ENCODE data around the gene YIPF1.
"Not testable (repeated sequence)": the region's sequence is repeated elsewhere in the genome, so short reads cannot be mapped to it uniquely, and the experiment has no call there.

Gene YIPF1

GRCh38 chr1:53894644-53895043 is 5.0 kb upstream of the YIPF1 start:
- no peak for DNase-seq (ENCODE audit: low spot score)

DNA sequence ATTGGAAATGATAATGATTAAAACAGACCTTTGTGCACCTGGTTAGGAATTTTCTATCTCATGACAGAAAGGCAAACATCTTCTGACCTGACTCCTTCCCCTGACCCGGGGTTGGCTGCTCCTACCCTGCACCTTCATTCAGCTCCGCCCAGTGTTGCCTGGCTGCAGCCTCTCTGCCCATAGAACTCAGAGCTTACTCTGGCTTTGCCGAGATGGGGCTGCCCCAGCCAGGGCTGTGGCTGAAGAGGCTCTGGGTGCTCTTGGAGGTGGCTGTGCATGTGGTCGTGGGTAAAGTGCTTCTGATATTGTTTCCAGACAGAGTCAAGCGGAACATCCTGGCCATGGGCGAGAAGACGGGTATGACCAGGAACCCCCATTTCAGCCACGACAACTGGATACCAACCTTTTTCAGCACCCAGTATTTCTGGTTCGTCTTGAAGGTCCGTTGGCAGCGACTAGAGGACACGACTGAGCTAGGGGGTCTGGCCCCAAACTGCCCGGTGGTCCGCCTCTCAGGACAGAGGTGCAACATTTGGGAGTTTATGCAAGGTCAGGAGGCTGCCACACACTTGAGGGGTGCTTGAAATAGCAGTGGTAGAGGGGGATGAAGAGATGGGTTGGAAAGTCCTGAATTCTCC is 4.5 kb upstream of the YIPF1 start, which contains the start of gene DIO1:
TSS of gene DIO1 (plus strand) at position 189 of the 638 bp plus-strand sequence. CDS start at position 213, 24 bp downstream.
- DNase-seq (ENCODE audit: low spot score), result no peak

- DNase-seq (ENCODE audit: low spot score), result no peak
These were observed 3.3 kb upstream of the YIPF1 start for GRCh38 chr1:53892911-53893310.

DNA sequence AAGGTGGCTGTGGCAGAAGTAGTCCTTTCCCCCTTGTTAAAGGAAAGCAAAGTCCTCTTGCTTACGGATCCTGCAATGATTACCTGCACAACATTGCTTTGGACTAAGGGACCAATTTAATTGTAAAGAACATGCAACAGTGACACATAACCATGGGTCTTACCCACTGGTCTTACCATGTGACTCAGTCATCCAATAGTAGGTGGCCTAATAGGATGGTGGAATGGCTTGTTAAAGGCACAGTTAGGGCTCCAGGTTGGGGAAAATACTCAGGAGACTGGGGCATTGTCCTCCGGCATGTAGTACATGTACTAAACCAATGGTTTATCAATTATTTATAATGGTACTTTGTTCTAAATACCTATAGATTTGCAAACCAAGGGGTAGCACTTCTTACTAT is 2.1 kb upstream of the YIPF1 start:
- DNase-seq (ENCODE audit: low spot score), result no peak

GRCh38 chr1:53891018-53891417 is 1.4 kb upstream of the YIPF1 start:
- DNase-seq (ENCODE audit: low spot score), result no peak

GRCh38 chr1:53890522-53890941 is 935 bp upstream of the YIPF1 start:
- DNase-seq (ENCODE audit: low spot score), result no peak

- no peak for DNase-seq (ENCODE audit: low spot score)
These were observed 916 bp downstream of the YIPF1 start for GRCh38 chr1:53888681-53889080.

DNA sequence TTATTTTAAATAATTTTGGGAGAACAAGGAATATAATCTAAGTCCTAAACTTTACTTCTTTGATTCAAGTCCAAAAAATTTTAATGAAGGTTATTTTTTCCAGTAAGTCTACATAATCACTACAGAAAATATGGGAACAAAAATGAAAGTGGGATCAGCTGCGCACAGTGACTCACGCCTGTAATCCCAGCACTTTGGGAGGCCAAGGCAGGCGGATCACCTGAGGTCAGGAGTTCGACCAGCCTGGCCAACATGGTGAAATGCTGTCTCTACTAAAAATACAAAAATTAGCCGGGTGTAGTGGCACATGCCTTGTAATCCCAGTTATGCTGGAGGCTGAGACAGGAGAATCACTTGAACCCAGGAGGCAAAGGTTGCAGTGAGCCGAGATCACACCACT is 6.0 kb downstream of the YIPF1 start:
- DNase-seq (ENCODE audit: low spot score), result not testable (repeated sequence)

DNA sequence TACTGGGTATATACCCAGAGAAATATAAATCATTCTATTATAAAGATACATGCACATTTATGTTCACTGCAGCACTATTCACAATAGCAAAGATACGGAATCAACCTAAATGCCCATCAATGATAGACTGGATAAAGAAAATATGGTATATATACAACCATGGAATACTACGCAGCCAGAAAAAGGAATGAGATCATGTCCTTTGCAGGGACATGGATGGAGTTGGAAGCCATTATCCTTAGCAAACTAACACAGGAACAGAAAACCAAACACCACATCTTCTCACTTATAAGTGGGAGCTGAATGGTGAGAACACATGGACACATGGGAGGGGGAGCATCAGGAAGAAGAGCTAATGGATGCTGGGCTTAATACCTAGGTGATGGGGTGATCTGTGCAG is 7.7 kb downstream of the YIPF1 start:
- not testable (repeated sequence) for DNase-seq (ENCODE audit: low spot score)

DNA sequence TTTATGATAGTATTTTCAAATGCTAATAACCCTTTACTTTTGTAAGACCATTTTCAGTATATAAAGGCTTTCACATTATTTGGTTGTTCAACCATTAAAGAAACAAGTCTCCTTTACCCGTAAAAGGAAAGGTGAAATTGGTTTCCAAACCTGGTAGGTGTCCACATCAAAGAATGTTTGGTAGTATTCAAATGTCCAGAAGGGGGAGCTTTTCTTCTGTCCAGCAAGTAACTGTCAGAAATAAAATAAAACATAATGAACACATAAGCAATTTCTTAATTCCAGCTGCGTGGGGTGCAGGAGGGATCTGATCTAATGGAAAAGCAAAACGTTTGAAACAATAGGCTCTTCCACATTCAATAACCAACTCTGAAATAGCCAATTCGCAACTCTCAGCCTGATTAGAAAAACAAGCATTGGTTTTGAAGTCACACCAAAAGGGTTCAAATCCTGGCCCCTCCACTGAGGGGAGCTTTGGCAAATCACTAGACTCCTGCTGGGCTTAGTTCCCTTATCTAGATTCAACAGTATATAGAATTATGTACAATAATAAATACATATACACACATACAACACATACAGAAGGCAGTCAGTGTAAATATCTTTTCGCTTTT is 11.0 kb downstream of the YIPF1 start:
- peak; percentile 63 for DNase-seq (ENCODE audit: low spot score)

DNA sequence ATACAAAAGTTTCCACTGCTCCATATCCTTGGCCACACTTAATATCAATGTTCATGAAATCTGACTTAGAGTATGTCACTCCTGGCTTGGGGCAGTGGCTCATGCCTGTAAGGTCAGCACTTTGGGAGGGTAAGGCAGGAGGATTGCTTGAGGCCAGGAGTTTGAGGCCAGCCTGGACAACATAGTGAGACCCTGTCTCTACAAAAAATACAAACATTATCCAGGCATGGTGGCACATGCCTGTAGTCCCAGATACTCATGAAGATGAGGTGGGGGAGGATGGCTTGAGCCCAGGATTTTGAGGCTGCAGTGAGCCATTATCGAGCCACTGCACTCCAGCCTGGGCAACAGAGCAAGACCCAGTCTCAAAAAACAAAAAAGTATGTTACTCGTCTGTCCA is 14.4 kb downstream of the YIPF1 start:
- DNase-seq (ENCODE audit: low spot score), result not testable (repeated sequence)

DNA sequence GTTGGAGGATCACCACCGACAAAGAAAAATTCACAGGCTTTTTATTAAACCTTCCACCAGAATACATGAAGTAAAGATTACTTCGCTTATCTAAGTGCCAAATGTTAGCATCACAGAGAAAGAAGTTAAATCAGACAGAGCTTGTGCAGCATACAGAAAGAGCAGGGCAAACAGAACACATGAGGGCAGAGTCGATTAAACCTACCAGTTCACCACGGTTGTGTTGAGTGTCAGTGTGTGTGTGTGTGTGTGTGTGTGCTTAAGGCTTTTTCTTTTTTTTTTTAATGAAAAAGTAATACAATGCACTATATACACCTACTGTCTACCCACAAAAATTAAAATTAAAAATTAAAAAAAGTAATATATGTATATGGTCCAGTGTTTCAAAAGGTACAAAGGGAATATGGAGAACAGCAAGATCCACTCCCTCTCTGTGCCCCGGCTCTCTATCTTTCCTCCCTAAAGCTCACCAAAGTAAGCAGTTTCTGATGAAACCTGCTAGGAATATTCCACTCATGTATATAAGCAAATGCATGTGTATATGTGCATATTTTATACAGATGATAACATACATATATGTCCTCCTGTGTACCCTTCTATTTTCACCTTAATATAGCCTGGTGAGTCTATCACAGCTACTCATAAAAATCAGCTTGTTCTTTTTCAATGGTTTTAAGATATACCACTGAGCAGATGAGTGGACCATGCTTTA is 17.7 kb downstream of the YIPF1 start:
- no peak for DNase-seq (ENCODE audit: low spot score)

DNA sequence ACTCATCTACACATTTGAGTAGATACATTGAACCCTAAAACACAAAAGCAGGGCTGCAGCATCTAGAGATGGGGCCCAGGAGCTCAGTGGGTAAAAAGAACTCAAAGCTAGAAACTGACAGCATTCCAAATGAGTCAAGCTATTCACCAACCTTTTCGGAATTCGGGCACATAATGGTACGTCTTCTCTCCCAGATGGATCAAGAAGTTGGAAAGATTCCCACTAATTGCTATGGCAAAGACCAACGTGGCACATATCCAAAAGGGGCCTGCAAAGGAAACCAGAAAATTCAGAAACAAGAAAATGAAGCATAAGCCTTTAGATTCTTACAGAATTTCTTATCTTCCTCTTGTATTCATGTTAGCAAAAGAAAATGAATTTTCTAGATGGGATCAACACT is 18.4 kb downstream of the YIPF1 start:
- DNase-seq (ENCODE audit: low spot score), result no peak

- no peak for DNase-seq (ENCODE audit: low spot score)
These were observed 20.0 kb downstream of the YIPF1 start for GRCh38 chr1:53869454-53870117.

DNA sequence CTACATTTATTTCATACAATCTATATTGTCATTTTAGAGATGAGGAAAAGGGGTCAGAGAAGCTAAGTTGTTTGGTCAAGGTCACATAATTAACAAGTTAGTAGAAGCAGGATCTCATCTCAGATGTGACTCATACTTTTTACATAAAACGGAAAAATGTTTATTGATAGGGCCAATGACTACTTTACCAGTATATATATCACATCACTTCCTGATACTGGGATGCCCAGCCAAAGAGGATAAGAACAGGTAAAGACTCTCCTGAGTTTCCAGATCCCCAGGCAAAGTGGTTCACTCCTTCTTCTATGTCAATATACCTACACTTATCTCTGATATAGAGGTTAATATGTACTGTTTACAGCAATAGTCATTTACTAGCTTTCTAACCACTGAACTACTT is 21.0 kb downstream of the YIPF1 start:
- DNase-seq (ENCODE audit: low spot score), result no peak

DNA sequence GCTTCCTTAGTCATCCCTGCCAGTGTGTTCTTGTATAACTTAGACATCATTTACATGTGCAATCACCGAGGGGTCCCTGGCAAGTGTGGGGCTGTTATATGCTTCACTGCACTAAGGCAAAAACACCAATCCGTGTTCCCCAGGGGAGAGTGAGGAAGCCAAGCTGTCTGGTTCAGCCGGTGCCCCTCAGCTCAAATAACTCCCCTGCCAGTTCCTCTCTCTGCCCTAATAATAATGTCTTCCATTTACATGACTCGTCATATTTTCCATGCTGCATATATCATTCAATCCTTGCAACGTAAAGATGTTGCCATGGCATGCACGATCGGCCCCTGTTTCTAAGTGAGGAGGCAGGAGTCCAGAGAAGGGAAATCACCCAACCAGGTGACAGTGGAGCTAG is 27.1 kb downstream of the YIPF1 start:
- no peak for DNase-seq (ENCODE audit: low spot score)

GRCh38 chr1:53860967-53861411 is 28.6 kb downstream of the YIPF1 start:
- peak; percentile 74 for DNase-seq (ENCODE audit: low spot score)

DNA sequence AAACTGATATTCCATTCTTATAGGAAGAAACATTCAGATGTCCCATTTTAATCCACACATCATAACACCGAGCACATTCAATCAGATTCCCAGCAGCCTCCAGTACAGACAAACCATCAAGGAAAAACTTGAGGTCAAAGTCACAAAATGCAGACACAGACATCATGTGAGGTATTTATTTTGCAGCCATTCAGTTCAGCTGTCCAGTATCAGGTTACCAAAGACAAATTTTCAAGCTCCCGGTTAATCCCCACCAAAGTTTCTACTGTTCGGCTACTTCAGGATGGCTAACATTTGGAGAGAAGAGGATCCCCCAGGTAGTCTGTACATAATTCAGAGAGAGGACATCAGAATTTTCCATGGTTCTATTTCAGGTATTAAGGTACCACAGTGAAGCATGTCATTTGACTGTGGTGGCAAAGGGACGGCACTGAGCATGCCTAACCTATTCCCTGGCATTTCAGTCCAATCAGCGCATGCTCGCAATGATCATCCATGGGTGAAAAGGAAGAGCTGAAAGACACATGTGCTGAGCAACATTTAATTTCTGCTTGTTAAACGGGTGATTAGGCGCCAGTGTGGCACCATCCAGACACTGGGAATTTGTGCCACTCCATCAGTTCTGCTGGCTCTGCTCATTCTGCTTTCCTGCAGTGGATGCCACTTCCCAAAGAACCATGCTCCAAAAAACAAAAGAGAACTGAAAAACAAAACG is 37.9 kb downstream of the YIPF1 start:
- no peak for DNase-seq (ENCODE audit: low spot score)

DNA sequence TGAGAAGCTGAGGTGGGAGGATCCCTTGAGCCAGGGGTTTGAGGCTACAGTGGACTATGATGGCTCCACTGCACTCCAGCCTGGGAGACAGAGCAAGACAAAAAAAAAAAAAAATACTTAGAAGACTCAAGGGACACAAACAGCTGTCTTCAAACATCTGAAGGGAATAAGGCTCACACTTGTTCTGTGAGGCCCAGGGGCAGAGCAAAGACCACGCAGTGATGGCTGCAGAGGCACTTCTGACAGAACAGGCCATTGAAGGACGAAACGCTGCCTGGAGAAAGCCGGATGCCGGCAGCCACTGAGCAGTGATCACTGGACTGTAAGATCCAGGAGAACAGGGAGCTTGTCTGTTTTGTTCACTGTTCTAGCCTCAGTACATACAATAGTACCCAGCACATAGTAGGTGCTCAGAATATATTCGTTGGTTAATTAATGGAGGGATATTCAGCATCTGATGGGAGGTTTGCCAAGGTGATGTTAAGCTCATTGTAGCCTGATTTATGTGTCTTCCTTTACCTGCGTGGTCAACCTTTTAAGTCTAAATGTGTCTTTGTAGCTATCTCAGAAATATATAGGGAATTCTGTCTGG is 39.4 kb downstream of the YIPF1 start:
- no peak for DNase-seq (ENCODE audit: low spot score)

- no peak for DNase-seq (ENCODE audit: low spot score)
These were observed 41.6 kb downstream of the YIPF1 start for GRCh38 chr1:53847980-53848379.

- no peak for DNase-seq (ENCODE audit: low spot score)
These were observed 47.2 kb downstream of the YIPF1 start for GRCh38 chr1:53842347-53842746.

- DNase-seq (ENCODE audit: low spot score), result no peak
These were observed 51.0 kb downstream of the YIPF1 start for GRCh38 chr1:53838654-53838974.
